ENCODE measurements around the gene SMC3.
A peak's percentile ranks its signal among the peaks of the same experiment; 100 is the strongest.
"Not testable (repeated sequence)": the region's sequence is repeated elsewhere in the genome, so short reads cannot be mapped to it uniquely, and the experiment has no call there.

The SMC3 gene

DNA sequence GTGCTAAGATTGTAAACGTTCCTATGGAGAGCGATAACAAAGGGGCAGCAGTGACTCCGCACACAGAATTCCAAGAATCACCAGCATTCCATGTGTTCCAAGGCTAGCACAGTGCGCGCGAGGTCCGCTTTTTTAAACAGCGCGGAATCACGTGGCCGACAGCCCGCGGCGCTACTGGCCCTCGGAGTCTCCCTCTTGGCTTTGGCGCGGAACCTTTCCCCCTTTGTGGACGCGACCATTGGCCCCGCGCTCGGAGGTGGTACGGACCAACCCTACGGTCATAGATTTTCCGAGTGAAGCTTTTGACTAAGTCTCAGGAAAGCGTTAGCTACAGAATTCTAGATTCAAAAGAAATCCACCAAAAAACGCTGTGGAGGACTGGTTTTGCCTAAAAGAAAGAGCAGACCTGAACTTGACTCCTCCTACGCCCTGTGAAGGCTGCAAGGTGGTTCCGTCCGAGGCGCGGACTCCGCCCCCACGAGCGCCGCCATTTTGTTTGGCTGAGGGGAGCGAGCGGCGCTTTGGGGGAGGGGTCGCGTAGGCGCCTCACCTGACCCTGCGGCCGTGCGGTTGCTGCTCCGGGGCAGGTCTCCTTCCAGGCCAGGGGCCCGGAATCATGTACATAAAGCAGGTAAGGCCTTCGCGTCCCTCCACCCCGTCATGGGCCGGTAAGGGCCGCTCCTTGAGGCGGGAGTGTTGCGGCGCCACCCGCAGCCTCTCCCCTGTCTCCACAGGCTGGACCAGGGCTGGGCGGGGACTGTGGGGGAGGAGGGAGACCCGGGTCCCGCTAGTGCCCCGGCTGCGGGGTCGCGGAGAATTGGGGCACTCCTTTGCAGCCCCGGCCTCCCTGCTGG is at the start of gene SMC3:
Gene SMC3, plus strand, starts transcription at position 495 of the 854 bp plus-strand sequence. Its CDS starts 122 bp downstream, at position 617.
- peak within 1 kb of the TSS; percentile 100 for H3K9ac ChIP-seq (ENCODE audit: low read depth, low read length)
- H3K9me3 ChIP-seq (ENCODE audit: insufficient read depth, low read depth, low read length), result no peaks in the 10 kb centered on the region
- peak within 1 kb of the TSS; percentile 99 for H3K27ac ChIP-seq (ENCODE audit: low read length)
- H3K4me1 ChIP-seq (ENCODE audit: insufficient read depth, low read length), result peaks cover 5% of the 10 kb centered on the region; the same call in 1 of the 2 replicates
- H3K36me3 ChIP-seq (ENCODE audit: insufficient read depth, low read depth, low read length), result peaks cover 32% of the 10 kb centered on the region
- H3K4me3 ChIP-seq (ENCODE audit: low read length), result peak within 1 kb of the TSS; percentile 96
- no peaks in the 10 kb centered on the region for H3K27me3 ChIP-seq (ENCODE audit: insufficient read depth, low read length)

DNA sequence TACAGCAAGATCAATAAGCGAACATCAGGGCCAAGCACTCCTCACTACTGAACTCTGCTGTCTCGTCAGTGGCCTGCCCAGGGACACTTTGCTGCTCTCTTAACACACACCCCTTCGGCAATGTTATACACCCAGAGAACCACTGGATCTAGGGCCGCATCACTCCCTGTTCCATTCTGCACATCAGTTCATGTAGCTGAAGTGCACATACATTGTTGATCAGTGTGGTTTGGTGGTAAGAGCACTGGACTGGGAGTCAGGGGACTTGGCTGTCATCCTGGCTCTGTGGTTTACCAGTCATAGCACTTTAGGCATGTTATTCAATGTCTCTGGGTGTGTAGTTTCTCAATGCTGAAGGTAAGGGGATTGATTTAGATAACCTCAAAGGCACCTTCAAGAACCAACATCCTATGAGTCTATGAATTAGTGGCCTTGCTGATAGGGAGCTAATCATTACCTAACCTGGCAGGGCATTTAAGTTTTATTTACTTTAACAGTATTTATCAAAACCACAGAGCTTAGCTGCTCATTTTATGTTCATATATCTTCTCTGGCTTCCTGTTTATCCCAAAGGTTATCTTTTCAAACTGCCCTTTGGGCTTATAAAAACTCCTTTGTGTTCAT is 45.0 kb upstream of the SMC3 start:
- H3K27me3 ChIP-seq (ENCODE audit: insufficient read depth, low read length), result no peaks in the 10 kb centered on the region
- no peak overlapping the region for H3K4me3 ChIP-seq (ENCODE audit: low read length)
- no peak overlapping the region for H3K9ac ChIP-seq (ENCODE audit: low read depth, low read length)
- H3K9me3 ChIP-seq (ENCODE audit: insufficient read depth, low read depth, low read length), result no peaks in the 10 kb centered on the region
- peaks cover 9% of the 10 kb centered on the region; the same call in 1 of the 2 replicates for H3K4me1 ChIP-seq (ENCODE audit: insufficient read depth, low read length)
- H3K36me3 ChIP-seq (ENCODE audit: insufficient read depth, low read depth, low read length), result no peaks in the 10 kb centered on the region
- H3K27ac ChIP-seq (ENCODE audit: low read length), result no peak overlapping the region

DNA sequence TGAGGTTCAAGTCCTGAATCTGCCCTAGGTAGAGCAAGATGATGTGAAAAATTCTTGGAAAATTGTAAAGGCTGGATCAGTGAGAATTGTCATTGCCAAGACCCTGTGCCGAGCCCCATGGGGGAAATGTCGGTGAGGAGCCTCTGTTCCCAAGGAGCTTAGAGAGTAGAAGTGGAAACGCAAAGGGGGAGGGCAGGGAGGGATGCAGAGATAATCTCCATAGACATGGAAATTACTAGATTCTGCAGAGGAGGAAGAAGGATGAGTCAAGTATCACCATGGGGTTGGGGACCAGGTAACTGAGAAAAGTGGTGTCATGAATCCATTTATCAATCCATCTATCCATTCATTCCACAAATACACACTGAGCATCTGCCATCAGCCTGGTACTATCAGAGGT is 43.8 kb upstream of the SMC3 start:
- H3K27ac ChIP-seq (ENCODE audit: low read length), result no peak overlapping the region
- H3K9ac ChIP-seq (ENCODE audit: low read depth, low read length), result no peak overlapping the region
- no peaks in the 10 kb centered on the region for H3K27me3 ChIP-seq (ENCODE audit: insufficient read depth, low read length)
- H3K4me3 ChIP-seq (ENCODE audit: low read length), result no peak overlapping the region
- H3K36me3 ChIP-seq (ENCODE audit: insufficient read depth, low read depth, low read length), result no peaks in the 10 kb centered on the region
- H3K9me3 ChIP-seq (ENCODE audit: insufficient read depth, low read depth, low read length), result no peaks in the 10 kb centered on the region
- peaks cover 9% of the 10 kb centered on the region; the same call in 1 of the 2 replicates for H3K4me1 ChIP-seq (ENCODE audit: insufficient read depth, low read length)

DNA sequence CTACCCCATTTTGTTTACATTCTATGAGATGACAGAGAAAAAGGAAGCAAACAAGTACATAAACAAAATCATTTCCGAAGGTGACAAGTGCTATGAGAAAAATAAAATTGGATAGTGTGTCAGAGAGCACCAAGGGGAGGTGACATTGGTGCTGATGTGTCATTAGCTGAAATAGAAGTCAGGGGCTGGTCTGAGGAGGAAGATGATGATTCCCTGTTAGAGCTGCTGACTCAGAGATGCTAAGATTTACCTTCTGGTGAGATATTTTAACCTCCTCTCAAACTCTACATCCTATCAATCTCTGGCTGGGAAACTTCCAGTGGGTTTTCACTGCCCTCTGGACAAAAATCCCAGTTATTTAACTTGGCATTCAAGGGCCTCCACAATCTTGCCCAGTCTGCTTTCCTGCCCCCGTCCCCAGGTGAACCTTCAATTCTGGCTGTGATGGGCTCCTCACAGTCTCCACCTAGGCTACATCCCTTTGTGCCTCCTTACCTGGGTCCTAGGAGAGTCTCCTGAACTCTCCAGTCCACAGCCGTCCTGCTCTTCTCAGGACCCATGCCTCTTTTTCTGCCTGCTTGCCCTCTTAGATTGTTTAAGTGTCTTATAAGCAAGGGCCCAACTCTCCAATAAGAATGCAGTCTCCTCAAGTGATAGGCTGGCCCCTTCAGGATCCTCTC is 43.2 kb upstream of the SMC3 start:
- Histone ChIP-seq H3K27me3 (ENCODE audit: insufficient read depth, low read length) (no peaks in the 10 kb centered on the region), H3K4me3 (ENCODE audit: low read length) (no peak overlapping the region), H3K36me3 (ENCODE audit: insufficient read depth, low read depth, low read length) (no peaks in the 10 kb centered on the region), H3K4me1 (ENCODE audit: insufficient read depth, low read length) (peaks cover 13% of the 10 kb centered on the region; the same call in 1 of the 2 replicates), H3K9ac (ENCODE audit: low read depth, low read length) (no peak overlapping the region), H3K27ac (ENCODE audit: low read length) (no peak overlapping the region), H3K9me3 (ENCODE audit: insufficient read depth, low read depth, low read length) (no peaks in the 10 kb centered on the region)

DNA sequence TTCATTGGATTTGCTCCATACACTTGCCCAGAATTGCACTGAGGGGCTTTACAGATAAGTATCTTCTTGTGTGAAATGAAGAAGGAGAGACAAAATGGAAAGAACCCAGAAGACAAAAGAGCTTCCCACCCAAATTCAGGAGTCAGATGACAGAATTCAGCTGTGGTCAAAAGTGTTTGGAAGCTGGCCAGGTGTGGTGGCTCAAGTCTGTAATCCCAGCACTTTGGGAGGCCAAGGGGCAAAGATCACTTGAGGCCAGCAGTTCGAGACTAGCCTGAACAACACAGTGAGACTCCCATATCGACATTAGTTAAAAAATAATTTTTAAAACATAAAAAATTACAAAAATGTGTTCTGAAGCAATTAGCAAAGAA is 42.6 kb upstream of the SMC3 start:
- Histone ChIP-seq H3K4me1 (ENCODE audit: insufficient read depth, low read length) (peaks cover 18% of the 10 kb centered on the region; the same call in 1 of the 2 replicates), H3K36me3 (ENCODE audit: insufficient read depth, low read depth, low read length) (no peaks in the 10 kb centered on the region), H3K27me3 (ENCODE audit: insufficient read depth, low read length) (no peaks in the 10 kb centered on the region), H3K27ac (ENCODE audit: low read length) (no peak overlapping the region), H3K4me3 (ENCODE audit: low read length) (no peak overlapping the region), H3K9ac (ENCODE audit: low read depth, low read length) (no peak overlapping the region), H3K9me3 (ENCODE audit: insufficient read depth, low read depth, low read length) (no peaks in the 10 kb centered on the region)

DNA sequence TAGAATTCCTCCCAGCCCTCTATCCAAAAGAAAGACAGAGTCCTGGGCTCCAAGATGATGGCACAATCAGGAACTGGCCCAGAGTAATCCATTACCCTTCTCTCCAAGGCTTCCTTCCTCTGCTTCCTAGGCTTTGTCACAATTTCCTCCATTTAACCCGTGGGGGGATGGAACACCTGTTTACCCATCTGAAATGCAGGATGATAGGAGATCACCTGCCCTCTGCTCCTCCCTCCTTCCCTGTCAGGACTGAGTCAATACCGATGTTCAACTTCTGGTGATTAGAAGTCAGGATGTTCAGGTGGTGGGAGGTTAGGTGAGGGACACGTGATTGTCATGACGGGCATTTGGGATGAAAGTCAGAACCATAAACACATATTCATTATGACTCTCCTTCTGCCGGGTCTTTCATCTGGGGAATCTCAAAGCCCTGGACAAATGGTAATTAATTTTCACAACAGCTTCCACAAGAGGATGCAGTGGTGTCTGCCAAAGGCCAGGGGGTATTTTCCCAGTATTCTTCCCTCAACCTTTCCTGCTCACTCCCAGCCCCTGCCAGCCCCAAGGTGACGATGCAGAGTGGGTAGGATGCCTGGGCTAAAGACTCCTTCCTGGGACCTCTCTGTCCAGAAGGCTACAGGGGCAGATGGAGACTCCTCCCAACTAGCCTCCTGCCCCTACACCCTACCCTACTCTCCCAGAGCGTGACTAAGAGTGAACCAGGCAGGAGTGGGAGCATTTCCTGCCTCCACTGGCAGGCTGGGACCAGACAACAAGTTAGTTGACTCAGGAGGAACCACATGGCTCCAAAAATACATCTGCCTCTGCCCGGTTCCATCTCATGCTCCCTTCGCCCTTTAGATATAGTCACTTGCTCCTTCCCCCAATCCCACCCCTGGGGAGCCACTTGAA is 41.9 kb upstream of the SMC3 start:
- H3K27ac ChIP-seq (ENCODE audit: low read length), result no peak overlapping the region
- peaks cover 18% of the 10 kb centered on the region; the same call in 1 of the 2 replicates for H3K4me1 ChIP-seq (ENCODE audit: insufficient read depth, low read length)
- H3K9me3 ChIP-seq (ENCODE audit: insufficient read depth, low read depth, low read length), result no peaks in the 10 kb centered on the region
- H3K36me3 ChIP-seq (ENCODE audit: insufficient read depth, low read depth, low read length), result no peaks in the 10 kb centered on the region
- H3K27me3 ChIP-seq (ENCODE audit: insufficient read depth, low read length), result no peaks in the 10 kb centered on the region
- no peak overlapping the region for H3K4me3 ChIP-seq (ENCODE audit: low read length)
- H3K9ac ChIP-seq (ENCODE audit: low read depth, low read length), result no peak overlapping the region

DNA sequence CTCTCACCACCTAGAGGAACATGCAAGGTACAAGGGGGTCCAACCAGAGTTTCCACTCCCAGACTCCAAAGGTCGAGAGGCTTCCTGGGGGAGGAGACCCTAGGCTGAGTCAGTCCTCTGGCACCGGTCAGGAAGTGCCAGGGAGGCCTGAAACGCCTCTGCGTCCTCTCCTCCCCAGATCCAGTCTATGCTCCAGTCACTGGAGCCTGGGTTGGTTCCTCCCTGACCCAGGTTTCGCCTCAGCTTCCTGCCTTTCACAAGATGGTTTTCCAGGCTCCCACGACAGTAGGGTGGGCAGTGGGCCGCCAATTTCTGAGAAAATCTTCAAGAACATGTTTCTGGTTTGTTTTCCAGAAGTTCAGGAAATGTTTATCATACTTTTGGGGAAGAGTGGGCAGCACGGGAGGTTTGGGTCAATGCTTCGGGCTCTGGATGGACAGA is 39.7 kb upstream of the SMC3 start:
- peaks cover 18% of the 10 kb centered on the region; the same call in 1 of the 2 replicates for H3K4me1 ChIP-seq (ENCODE audit: insufficient read depth, low read length)
- no peaks in the 10 kb centered on the region for H3K9me3 ChIP-seq (ENCODE audit: insufficient read depth, low read depth, low read length)
- H3K27me3 ChIP-seq (ENCODE audit: insufficient read depth, low read length), result no peaks in the 10 kb centered on the region
- H3K36me3 ChIP-seq (ENCODE audit: insufficient read depth, low read depth, low read length), result no peaks in the 10 kb centered on the region
- H3K9ac ChIP-seq (ENCODE audit: low read depth, low read length), result no peak overlapping the region
- H3K4me3 ChIP-seq (ENCODE audit: low read length), result no peak overlapping the region
- no peak overlapping the region for H3K27ac ChIP-seq (ENCODE audit: low read length)

DNA sequence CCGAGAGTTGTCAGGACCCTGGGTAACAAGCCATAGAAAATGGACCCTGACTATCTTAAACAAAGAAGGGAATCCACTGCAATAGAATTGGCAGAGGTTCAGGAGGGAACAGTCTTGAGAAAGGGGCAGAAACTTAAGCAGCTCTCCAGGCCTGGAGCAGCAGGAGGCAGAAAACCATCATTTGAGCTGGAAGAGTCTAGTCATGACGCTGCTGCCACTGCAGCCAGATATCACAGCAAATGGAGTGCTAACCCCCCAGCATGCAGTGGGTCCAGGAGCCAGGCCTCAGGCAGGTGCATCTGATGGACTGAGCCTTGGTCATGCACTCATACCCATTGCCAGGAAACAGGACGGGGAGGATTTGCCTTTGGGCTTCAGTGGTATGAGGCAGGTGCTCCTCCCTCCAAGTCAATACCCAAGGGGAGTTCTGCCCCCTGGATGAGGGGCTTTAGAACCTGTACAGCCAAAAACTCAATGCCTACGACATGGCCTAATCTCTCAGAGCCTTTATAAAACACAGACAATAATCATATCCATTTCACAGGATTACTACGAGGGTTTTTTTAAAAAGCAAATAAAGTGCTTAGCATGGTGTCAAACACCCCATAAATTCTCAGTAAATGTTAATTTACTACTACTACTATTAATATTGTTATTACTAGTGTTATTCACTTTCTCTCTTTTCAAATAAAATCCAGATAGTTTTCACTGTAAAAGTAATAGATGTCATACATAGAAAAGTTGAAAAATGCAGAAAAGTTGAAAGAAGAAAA is 39.1 kb upstream of the SMC3 start:
- peaks cover 16% of the 10 kb centered on the region; the same call in 1 of the 2 replicates for H3K4me1 ChIP-seq (ENCODE audit: insufficient read depth, low read length)
- no peaks in the 10 kb centered on the region for H3K9me3 ChIP-seq (ENCODE audit: insufficient read depth, low read depth, low read length)
- H3K9ac ChIP-seq (ENCODE audit: low read depth, low read length), result no peak overlapping the region; the same call in 1 of the 2 replicates
- H3K36me3 ChIP-seq (ENCODE audit: insufficient read depth, low read depth, low read length), result no peaks in the 10 kb centered on the region
- no peak overlapping the region for H3K27ac ChIP-seq (ENCODE audit: low read length)
- H3K27me3 ChIP-seq (ENCODE audit: insufficient read depth, low read length), result no peaks in the 10 kb centered on the region
- H3K4me3 ChIP-seq (ENCODE audit: low read length), result no peak overlapping the region

DNA sequence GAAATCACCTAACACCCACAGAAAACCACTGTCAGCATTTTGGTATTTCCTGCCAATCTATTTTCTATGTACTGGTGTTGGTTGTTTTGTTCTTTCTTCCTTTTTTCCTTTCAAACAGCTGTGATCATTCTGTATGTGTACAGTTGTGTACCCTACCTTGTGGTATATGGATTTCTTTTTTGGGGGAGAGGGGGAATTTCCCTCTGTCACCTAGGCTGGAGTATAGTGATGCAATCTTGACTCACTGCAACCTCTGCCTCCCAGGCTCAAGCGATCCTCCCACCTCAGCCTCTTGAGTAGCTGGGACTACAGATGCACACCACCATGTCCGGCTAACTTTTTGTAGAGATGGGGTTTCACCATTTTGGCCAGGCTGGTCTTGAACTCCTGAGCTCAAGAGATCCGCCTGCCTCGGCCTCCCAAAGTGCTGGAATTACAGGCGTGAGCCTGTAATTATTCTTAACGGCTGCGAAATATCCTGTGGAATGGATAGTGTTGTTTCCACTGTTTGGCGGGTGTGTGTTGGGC is 38.4 kb upstream of the SMC3 start:
- Histone ChIP-seq H3K9ac (ENCODE audit: low read depth, low read length) (peak overlapping the region; percentile 81; the same call in 1 of the 2 replicates), H3K27ac (ENCODE audit: low read length) (peak overlapping the region; percentile 59)
- H3K4me3 ChIP-seq (ENCODE audit: low read length); H3K9me3 ChIP-seq (ENCODE audit: insufficient read depth, low read depth, low read length); H3K4me1 ChIP-seq (ENCODE audit: insufficient read depth, low read length); H3K36me3 ChIP-seq (ENCODE audit: insufficient read depth, low read depth, low read length); H3K27me3 ChIP-seq (ENCODE audit: insufficient read depth, low read length): not testable (repeated sequence)

DNA sequence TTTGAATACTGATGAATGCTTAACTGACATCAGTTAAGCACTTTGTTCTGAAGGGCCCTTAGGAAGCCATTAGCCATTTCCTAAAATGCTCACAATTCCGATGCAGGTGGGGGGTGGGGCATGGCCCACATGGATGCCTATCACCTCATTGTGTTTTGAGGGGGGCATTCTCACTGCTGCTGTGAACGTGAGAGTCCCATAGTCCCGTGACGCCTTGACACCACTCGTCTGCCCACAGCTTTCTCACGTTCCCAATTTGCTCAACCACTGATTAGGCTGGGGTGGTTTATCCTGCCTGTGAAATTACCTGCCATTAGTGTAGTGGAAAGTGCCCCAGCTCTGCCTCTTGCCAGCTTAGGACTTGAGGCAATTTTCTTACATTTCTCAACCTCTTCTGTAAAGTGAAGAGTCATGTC is 37.9 kb upstream of the SMC3 start:
- Histone ChIP-seq H3K27me3 (ENCODE audit: insufficient read depth, low read length) (no peaks in the 10 kb centered on the region), H3K36me3 (ENCODE audit: insufficient read depth, low read depth, low read length) (no peaks in the 10 kb centered on the region), H3K9ac (ENCODE audit: low read depth, low read length) (peak overlapping the region; percentile 81; the same call in 1 of the 2 replicates), H3K4me1 (ENCODE audit: insufficient read depth, low read length) (peaks cover 9% of the 10 kb centered on the region; the same call in 1 of the 2 replicates), H3K27ac (ENCODE audit: low read length) (peak overlapping the region; percentile 59), H3K9me3 (ENCODE audit: insufficient read depth, low read depth, low read length) (no peaks in the 10 kb centered on the region), H3K4me3 (ENCODE audit: low read length) (peak overlapping the region; percentile 60)

Data from iPS-20b (cell line).